ENCODE measurements around the gene RNF10.
"Not testable (repeated sequence)": the region's sequence is repeated elsewhere in the genome, so short reads cannot be mapped to it uniquely, and the experiment has no call there.

RNF10 gene

DNA sequence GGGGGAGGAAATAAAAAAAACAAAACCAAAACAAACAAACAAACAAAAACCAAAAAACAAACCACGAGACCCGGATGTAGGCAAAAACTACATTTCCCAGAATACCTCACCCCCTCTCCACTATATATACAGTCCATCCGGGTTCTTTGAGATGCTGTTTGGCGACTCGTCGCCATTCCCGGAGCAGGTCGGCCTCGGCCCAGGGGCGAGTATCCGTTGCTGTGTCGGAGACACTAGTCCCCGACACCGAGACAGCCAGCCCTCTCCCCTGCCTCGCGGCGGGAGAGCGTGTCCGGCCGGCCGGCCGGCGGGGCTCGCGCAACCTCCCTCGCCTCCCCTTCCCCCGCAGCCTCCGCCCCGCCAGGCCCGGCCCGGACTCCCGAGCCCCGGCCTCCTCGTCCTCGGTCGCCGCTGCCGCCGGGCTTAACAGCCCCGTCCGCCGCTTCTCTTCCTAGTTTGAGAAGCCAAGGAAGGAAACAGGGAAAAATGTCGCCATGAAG is at the start of gene RNF10:
RNF10 (plus strand) TSS at position 154 of the 500 bp plus-strand sequence. CDS start 456 bp downstream, outside the sequence.
- peak; percentile 80 to 92 for DNase-seq

DNA sequence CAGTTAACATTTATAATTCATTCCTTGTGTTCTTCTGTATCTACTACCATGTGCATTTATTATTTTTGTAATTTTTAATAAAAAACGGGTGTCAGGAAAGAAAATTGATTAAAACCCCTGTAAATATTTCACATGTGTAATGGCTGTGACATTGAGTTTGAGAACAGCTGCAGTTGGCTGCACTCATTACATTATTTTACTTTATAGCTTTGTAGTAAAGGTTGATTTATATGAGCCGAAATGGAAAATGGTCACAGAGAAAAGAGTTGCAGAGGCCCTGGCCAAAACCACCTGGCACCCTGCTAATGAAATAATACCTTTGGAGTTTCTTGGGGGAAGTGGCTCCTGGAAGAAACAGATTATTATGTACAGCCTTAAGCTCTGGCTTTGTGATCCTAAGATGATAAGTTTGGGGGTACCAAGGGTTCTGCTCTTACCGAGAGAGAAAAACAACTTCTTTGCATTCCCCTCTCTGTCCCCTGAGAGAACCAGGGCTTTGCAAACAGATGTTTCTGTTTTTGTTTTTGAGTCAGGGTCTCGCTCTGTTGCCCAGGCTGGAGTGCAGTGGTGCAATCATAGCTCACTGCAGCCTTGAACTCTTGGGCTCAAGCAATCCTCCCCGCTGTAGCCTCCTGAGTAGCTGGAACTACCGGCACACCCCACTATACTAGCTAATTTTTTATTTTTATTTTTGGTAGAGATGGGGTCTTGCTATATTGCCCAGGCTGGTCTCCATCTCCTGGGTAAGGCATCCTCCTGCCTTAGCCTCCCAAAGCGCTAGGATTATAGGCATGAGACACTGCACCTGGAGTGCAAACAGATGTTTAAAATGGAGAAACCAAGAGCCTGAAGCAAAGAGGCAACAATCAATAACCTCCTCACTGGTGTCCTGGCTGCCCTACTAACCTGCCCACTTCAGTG is 47.9 kb upstream of the RNF10 start:
- no peak for DNase-seq

DNA sequence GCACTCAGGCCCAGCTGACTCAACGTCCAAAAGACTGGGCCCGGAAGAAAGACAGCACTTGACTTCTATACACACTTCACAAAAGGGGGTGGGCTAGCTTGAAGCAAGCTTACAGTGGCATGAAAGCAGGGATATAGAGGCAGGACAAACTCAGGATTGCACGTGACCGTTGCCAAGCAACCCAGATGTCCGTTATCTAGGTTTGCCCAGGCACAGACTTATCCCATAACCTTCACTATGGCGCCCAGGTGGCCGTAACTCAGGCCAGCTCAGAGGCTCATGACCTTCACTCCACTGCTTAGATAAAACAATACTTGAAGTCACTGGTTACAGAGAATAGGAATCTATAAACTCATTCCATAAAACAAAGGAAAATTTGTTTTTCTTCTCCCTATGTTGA is 46.6 kb upstream of the RNF10 start:
- DNase-seq: not testable (repeated sequence)

DNA sequence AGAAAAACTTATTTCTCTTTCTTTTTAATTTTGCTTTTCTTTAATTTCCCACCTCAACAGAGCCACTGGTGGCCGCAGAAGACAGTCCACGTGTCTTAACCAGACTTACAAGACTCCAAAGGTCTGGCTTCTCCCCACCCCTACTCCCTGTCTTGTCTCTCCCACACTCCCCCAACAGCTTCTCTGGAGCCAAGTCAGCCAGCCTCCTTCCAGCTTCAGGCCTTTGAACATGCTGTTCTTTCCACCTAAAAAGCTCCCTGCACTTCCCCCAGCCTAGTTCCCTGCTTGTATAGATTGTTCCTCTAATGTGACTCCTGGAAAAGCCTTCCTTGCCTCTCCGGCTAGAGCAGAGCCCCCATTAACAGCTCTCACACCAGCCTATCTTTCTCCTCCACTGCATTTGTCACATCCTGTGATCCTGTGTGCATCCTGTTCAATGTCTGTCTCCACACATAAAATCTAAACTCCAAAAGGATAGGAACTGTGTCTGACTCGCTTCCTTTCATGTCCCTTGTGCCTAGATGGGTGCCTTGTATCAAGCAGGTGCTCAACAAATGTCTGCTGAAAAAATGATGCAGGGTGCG is 46.0 kb upstream of the RNF10 start:
- DNase-seq: no peak

DNA sequence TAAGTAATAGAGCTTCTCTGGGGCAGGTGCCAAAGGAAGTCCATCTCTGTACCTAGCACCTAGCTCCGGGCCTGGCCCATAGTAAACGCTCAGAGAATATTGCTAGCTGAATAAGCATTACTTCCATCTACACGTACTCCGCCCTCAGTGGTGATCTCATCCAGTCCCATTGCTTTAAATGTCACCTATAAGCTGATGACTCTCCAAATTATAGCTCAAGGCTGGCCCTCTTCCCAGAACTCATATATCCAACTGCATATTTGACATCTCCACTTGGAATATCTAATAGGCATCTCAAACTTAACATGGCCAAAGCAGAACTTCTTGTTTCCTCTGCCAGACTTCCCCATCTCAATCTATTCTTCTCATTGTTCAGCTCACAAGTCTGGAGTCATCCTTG is 45.1 kb upstream of the RNF10 start:
- peak in 1 of 2 experiments; percentile 39 for DNase-seq

DNA sequence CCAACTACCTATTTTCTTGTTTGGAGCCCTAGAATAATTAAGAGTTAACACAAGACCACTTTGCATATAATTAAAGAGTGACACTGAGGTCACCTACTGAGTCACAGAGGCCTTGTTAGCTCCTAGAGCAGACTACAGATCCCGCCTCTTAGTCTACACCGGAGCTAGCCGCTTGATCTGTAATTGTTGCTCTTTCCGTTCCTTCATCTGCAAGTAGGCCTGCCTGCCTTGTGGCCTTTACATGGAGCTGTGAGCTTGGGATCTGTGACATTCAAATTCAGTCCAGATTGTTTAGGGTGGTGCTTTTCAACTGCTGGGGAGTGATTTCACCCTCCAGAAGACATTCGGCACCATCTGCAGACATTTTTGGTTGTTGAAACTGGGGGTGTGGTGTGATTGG is 43.8 kb upstream of the RNF10 start:
- no peak for DNase-seq

DNA sequence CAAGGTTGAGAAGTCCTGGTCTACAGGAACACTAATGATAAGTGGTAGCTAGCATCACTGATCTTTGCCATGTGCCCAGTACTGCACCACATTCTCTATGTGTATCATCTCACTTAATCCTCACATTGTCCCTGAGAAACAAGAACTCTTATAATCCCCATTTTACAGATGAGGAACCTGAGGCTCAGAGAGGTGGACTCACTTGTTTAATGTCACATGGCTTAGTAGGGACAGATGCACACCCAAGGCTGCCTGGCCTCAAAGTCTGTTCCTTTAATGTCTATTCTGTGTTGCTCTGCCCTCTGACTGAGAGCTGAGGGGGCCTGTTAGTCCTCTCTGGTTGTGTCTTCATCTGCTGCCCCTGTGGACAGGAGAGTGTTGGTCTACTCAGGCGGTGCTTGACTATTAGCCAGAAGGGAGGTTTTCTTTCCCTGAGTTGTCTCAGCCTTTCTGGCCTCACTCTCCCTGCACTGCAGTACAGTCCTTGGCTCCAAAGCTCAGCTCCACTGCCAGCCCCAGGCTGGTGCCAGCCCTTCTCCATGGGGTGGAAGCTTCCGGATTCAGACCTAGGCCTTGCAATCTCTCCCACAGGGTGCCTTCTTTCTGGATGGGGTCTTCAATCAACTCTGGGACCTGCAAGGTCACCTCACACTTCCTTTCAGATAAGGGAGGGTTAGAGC is 43.2 kb upstream of the RNF10 start:
- DNase-seq: peak in 1 of 2 experiments; percentile 13

DNA sequence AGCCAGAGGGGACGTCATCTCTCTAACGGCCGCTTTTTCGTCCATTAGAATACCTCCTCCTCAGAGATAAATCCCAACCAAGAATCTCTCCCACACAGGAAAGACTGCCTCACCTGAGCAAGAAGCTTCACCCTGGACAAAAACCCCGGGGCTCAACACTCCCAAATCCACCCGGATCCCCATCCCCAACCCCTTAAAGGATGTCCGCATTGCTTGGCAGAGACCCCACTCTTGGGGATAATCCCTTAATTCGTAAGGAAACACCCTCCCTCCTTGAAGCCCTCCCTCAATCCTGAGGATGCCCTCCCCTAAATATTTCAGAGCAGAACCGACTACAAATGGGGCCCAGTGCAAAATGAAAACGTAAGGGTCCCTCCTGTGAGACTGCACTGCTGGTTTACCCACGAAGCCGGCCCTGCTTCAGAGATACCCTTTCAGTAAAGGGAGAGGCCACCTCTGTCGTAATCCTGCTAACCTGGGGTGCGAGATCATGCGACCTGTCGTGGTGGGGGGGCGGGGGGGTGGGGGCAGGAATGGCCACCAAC is 38.9 kb upstream of the RNF10 start:
- DNase-seq: no peak

DNA sequence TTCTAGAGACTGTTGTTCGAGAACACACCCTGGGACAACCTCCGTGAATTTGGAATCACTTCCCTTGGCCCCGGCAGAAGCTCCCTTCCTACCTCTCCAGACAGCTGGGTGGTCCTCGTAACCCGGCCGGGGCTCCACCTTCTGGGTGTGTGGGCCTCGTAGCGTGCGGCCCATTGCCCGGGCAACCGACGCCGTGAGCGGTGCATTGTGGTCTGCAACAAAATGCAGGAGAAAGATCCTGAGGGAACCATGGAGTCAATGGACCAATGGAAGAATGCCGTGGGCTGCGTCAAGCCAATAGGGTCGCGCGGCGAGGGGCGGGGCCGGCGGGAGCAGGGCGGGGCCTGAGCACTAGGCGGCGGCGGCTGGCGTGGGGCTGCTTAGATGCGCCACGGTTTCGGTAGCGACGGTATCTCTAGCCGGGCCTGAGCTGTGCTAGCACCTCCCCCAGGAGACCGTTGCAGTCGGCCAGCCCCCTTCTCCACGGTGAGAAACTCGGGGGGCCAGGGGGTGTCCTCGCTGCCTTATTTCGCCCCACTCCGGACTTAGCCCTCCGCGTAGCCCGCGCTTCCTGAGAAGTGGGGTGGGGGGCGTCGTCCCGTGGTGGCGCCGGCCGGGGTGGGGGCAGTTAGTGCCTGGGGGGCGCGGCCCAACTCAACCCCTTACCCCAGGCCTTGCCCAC is 38.3 kb upstream of the RNF10 start, which contains the start of gene DYNLL1:
DYNLL1 (plus strand) TSS at position 383 of the 682 bp plus-strand sequence. CDS start 309 bp downstream, outside the sequence.
- DNase-seq: peak; percentile 92 to 97

DNA sequence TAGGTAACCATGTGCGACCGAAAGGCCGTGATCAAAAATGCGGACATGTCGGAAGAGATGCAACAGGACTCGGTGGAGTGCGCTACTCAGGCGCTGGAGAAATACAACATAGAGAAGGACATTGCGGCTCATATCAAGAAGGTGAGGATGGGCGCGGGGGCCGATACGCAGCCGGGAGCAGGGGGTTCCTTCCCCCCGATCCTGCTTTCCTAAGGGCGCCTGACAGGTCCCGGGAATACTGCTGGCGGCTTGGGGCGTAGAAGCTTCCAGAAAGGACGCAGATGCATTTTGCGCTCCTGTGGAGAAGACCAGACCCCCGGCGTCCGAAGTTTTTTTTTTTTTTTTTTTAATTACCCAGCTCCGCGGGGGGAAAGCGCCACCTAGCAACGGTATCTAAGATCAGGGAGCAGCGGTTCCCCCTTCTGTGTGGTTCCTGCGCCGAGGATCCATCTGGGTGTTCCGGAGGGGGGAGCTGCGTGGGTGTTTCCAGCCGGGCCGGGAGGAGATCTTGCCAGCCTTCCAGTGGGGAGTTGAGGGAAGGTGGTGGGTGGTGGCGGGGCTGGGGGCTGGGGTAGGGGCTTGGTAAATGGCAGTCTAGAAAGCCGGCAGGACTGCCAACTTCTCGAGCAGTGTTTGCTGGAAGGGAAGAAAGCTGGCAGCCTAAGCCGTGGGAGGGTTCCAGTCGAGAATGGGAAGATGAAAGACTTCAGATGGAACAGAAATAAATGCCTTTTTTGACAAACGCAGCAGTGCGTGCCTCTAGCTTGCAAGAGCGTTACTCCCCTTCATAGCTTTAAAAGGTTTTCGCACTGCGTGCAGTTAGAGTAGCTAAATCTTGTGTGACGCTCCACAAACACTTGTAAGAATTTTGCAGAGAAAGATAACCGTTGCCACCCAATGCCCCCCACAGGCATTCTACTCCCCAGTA is 37.5 kb upstream of the RNF10 start:
- DNase-seq: peak in 1 of 2 experiments; percentile 48

DNA sequence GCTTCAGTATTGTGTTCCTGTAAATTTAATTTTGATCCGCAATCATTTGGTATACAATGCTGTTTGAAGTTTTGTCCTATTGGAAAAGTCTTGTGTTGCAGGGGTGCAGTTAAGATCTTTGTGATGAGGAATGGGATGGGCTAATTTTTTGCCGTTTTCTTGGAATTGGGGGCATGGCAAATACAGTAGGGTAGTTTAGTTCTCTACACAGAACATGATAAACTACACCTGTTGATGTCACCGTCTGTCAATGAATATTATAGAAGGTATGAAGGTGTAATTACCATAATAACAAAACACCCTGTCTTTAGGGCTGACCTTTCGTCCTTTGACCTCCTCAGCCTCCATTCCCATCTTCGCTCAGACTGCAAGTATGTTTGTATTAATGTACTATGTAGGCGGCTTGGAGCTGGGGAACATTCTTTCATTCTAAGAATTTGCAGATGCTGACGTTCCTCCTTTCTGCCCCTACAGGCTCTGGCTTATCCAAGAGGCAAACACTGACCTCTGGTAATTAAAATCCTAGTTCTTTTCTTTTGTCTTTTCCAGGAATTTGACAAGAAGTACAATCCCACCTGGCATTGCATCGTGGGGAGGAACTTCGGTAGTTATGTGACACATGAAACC is 36.5 kb upstream of the RNF10 start:
- no peak for DNase-seq

DNA sequence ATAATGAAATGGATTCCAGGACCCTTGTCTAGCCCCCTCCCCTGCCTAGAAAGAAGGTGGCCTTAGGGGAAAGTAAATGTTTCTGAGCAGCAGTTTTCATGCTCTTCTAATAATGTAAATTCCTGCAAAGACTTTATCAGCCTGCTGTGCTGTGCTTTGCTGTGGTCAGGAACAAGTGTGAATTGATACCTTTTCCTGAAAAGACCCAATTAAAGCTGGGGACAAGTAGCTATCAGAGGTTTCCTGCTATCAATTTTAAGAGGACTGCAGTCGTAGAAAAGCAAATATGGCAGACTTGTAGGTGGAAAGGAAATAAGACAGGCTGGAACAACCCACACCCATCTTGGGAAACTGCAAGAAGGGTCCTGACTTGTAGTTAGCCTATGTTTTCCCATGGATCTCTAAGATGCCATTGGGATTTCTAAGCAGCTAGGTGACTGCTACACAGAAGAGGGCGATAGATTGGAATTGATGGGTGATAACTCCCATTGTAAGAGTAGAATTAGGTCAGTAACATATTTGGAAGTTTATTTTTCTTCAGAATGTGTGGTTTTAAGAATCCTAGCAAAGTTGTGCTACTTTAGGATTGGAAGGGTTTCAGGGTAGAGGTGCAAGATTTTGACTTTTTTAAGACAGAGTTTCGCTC is 35.2 kb upstream of the RNF10 start:
- no peak for DNase-seq

DNA sequence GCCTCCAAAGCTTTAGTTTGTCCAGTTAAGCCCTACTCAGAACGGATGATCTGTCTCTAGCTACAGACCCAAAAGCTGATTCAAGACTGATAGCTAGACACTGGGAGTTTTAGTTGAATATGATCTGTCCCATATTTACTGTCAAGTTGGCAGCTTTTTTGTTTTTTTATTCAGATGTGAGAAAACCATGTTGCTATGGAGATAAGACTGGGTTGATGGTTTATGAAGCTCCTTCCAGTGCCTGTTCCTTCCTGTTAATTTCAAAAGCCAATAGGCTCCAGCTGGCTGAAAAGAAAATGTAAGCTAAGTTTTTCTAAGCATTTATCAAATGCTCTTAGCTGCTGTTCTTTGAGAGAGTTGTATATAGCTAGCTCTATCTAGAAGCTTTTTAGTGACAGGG is 33.6 kb upstream of the RNF10 start:
- DNase-seq: no peak

DNA sequence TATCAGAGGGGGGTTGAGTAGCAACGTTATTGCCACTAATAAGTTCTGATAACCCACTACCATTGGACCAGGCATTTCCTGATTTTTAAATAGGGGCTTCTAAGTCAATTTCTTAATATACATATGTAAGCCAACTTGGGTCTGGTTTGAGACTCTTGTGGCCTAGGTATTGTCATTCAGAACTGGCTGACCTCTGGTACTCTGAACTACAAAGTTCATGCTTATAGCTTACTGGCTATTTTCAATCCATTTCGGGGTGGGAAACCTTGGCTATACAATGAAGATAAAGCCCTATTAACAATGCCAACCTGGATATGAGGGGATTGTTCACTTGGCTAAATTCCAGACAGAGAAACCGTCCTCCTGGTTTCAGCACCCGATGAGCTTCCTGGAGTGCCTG is 29.6 kb upstream of the RNF10 start:
- no peak for DNase-seq

DNA sequence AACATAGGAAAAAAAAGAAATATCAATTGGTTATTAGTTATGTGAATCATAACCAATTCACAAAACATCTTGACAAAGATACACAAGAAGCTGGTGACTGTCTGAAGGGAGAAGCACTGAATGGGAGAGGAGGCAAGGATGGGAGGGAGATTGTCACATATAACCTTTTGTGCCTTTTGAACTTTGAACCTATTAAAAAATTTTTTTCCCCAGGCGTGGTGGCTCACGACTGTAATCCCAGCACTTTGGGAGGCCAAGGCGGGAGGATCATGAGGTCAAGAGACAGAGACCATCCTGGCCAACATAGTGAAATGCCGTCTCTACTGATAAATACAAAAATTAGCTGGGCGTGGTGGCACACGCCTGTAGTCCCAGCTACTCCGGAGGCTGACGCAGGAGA is 25.6 kb upstream of the RNF10 start:
- DNase-seq: no peak

DNA sequence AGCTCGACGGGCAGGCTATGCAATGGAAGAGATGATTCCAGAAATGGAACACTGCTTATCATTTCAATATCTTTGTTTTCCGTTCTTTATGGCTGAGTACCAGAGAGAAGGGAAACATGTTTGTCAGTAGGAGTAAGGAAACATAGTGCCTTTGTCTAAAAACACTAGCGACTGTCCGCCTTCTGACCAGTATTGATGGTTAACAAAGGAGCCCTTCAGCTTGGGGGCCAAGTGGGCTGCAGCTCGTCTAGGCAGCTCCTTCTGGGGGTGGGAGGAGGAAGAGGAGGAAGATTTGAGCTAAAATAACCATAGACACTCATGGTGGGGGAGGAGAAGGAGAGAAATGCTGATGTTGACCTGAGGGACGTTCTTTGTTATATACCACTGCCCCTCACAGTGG is 20.2 kb upstream of the RNF10 start:
- no peak for DNase-seq

DNA sequence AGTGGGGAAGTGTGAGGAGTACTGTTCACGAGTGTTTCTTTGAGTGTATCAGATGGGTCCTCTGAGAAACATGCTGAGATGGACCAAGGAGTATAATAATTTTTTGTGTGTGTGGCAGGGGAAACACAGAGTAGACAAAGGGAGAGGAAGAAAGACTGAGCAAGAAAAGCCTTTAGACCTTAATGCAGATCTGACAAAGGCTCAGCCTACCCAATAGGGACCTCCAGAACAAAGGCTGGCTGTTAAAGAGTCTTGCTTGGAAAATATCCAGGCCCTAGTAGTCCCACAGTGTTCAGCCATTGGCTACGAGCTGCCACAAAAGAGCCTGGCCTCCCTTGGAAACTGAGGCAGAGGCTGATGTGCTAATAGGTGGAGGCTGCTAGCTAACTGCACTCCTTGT is 18.7 kb upstream of the RNF10 start:
- DNase-seq: no peak

DNA sequence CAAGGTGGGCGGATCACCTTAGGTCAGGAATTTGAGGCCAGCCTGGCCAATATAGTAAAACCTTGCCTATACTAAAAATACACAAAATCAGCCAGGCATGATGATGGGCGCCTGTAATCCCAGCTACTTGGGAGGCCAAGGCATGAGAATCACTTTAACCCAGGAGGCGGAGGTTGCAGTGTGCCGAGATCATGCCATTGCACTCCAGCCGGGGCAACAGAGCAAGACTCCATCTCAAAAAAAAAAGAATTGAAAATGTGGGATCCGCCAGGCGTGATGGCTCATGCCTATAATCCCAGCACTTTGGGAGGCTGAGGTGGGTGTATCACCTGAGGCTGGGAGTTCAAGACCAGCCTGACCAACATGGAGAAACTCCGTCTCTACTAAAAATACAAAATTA is 14.8 kb upstream of the RNF10 start:
- DNase-seq: not testable (repeated sequence)

DNA sequence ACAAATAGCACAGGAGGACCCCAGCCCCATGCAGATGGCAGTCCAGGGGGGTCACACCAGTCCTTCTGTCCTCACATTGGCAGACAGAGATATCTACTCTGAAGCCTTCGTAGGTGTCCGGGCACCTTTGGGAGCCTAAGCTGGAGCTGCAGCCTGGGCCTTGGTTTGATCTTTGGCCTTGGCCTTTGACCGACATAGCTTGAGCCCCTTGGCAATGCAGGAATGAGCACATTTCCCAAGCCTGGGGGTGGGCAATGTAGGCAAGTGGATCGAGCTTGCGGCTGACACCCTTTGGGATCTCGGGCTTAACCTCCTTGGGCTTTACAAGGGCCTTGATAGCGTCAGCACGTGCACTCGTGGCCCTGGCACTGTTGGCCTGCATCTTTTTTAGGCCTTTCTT is 11.6 kb upstream of the RNF10 start:
- no peak for DNase-seq

DNA sequence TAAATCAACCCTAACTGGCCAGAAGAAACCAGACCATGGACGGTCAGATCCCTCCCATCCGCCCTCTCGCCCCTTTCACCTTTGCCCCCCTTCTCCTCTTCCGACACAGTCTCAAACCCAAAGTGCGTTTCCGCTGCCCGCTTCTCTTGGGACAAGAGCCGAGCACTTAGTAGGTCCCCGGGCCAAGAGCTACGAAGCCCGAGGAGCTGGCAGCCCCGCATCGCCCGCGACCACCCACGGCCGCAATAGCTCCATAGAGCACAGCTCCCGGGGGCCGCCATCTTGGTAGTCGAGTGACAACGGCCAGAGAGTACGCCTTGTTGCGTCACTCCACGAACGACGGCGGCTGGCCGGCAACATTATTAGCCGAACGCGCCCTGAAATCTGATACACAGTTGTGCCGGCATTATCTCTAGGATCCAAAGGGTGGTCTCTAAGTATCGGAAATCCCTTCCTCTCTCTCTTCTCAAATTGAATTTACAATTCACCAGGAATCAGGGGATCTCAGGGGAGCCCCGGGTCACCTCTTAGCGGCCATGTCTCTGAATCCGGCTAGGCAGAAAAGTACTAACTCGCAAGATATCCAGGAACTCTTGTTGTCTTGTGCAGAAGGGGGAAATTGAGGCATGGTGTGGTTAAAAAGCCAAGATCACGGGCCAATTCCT is 5.2 kb upstream of the RNF10 start, which contains the start of gene COQ5:
COQ5 (minus strand) TSS at position 298 of the 665 bp plus-strand sequence; CDS start at position 281, 17 bp downstream.
- peak; percentile 57 to 83 for DNase-seq
